CD4-positive, alpha-beta T cell treated with Interleukin-15 for 1 hour (primary cell): ENCODE measurements around the gene MARS2.
"Not testable (repeated sequence)": the region's sequence is repeated elsewhere in the genome, so short reads cannot be mapped to it uniquely, and the experiment has no call there.

Source experiments
- DNase-seq: peaks from one replicate; pipeline ENCODE4 v3.0.0-alpha.2; 2020

Gene MARS2

DNA sequence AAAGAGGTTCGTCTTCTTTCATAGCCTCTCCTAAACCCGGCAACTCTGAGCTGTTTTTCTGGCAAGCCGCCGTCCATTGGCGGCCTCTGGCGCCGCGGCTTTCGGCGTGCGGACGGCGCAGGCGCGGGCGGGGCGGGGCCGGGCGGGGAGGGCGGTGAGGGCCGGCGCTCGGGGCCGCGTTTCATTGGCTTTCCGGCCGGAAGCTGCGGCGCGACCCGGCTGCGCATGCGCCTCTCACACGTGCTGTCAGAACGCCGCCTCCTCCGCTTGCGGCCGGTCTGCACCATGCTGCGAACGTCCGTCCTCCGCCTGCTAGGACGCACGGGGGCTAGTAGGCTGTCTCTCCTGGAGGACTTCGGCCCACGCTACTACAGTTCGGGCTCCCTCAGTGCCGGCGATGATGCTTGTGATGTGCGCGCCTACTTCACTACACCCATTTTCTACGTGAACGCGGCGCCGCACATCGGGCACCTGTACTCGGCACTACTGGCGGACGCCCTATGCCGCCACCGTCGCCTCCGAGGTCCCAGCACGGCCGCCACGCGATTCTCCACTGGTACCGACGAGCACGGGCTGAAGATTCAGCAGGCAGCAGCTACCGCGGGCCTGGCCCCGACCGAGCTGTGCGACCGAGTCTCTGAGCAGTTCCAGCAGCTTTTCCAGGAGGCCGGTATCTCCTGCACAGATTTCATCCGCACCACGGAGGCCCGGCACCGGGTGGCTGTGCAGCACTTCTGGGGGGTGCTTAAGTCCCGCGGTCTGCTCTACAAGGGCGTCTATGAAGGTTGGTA is at the start of gene MARS2:
TSS of gene MARS2 (plus strand) at position 249 of the 791 bp plus-strand sequence. CDS start at position 286, 37 bp downstream.
- DNase-seq: peak; percentile 94

DNA sequence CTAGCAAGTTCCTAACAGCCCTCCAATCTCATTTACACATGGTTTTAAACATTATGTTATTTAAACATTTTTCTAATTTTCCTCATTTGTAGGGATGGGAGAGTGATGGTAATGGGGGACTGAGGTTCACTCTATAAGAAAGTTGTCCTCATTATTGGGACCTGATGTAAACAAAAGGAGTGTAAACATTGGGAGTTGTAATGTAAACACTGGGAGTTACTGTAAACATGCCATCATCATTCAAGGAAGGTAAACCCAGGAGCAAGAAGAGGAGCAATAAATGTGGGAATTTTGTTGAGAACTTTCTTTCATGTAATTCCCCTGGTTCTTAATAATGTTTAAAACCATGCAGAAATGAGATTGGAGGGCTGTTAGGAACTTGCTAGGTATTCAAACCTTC is 47.6 kb upstream of the MARS2 start:
- DNase-seq: no peak

DNA sequence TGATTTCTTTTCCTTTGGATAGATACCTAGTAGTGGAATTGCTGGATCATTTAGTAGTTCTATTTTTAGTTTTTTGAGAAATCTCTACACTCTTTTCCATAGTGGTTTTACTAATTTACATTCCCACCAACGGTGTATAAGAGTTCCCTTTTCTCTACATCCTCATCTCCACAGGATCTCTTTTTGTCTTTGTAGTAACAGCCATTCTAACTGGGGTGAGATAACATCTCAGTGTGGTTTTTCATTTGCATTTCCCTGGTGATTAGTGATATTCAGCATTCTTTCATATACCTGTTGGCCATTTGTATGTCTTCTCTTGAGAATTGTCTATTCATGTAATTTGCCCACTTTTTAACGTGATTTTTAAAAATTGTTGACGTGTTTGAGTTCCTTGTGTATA is 43.5 kb upstream of the MARS2 start:
- no peak for DNase-seq

DNA sequence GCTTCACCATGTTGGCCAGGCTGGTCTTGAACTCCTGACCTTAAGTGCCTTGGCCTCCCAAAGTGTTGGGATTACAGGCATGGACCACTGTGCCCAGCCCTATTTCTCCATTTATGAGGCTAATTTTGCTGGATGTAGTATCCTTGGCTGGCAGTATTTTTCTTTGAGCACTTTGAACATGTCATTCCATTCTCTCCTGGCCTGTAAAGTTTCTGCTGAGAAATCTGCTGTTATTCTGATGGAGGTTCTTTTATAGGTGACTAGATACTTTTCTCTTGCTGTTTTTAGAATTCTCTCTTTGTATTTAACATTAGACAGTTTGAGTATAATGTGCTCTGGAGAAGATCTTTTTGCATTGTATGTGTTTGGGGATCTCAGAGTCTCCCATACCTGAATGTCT is 38.9 kb upstream of the MARS2 start:
- no peak for DNase-seq

DNA sequence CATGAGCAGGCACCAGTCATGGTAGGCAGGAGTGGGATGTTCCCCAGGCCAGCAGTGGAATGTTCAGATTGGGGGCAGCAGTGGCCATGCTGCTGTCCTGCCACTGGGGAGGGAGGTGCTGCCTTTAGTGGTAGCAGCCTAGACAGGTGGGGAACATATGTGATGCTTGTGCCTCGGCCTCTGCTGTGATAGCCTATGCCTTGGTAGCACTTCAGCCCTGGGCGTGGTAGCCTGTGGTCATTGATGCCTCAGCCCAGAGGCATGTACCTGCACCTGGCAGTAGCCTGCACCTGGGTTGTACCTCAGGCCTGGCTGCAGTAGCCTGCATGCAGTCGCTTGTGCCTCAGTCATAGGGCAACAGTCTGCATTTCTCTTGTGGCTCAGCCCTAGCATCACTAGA is 36.9 kb upstream of the MARS2 start:
- no peak for DNase-seq

DNA sequence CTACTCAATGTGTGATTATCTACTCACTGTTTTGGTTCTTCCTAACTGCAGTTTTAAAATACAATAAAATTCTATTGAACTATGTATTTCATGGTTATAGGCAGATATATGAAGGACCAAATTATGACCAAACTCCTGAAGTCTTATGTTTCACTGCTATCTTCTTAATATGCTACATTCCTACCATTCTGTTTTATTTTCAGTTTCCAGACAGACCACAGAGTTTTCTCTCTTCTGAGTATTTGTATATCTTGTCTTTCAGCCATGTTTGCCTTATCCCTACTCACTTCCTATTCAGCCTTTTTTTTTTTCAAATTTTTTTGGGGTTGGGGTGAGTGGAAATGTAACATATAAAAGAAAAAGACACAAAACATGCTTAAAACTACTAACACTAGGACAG is 36.1 kb upstream of the MARS2 start:
- no peak for DNase-seq

DNA sequence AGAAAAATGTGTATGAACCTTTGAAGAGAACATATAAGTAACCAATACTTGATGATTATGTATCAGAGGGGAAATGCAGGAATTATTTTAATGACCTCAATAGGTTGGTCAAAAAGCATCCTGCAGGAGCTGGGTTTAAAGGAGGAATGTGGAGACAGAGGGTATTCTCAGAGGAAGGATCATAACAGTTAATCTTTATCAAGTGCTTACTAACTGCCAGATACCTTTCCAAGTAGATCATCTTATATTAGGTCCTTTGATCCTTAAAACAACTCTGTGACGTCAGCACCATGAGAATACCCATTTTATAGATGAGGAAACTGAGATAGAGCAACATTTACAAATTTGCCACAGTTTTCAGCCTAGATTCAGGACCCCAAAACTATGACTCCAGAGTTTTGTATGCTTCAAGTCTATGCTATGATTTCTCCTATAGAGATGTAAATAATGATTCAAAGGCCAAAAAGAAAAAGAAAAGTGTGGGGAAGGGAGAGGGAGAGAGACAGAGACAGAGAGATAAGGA is 32.7 kb upstream of the MARS2 start:
- no peak for DNase-seq

DNA sequence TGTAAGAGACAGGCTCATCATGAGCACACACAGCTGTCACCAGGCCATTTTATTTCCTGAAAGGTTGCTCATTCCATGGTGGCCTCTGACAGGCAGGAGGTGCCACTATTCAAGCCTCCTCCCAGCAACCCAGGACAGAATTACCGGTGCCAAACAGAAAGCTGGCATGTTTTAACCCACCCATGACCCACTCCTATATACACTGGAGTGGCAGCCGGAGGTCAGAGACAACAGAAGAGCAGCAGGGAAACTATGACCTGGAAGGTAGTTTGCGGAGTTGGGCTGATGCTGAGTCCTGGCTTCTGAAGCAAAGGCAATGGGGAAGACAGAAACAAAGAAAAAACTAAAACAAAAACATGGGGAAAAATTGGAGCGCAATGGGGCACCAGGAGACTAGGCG is 32.1 kb upstream of the MARS2 start:
- DNase-seq: no peak

DNA sequence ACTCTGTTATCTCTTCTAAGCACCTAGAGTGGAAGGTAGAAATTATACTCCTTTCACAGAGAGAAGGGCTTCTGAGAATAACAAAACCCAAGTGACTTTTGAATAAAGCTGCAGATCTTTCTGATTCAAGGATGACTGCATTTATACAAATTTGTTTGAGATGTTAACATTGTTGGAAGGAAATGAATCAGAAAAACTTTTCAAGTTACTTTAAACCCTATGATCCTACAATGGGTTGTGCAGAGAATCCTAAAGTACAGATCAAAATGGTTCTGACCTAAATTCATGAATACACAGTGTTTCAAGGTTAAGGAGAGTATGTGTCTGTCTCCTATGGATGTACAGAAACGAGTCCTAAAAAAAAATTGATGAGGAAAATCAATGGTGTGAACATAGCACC is 31.6 kb upstream of the MARS2 start:
- DNase-seq: no peak

DNA sequence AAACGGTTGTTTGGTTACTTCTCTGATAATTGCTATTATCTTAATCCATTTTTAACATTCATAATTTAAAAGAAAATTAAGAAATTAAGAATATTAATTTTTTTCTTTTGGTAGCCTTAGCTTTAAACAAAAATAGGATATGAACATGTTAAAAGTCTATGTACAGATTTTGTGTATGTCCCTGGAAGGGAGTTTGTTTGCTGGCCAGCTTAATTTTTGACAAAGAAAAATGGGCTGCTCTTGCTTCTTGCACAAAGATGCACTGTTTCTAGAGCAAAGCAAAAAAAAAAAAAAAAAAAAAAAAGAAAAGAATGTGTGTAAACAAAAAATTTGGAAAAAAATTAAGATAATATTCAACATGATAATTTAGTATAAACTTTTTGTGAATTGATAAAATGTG is 31.1 kb upstream of the MARS2 start:
- no peak for DNase-seq

DNA sequence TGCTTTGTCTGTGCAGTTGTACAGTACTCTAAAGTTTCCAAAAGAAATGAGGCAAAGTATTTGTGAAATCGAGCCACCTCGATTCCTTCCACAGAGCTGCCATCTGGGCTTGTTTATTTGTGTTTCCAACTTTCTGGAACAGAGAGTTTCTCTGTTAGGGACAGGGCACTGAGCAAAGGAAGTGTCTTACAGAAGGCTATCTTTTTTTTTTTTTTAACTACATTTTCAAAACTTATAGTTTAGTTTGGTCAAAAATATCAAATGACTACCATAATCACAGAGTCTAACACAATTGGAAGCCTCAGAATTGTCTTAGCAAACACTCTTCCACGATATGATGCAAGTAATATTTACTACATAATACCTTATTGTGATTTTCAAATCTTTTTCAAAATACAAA is 30.6 kb upstream of the MARS2 start:
- no peak for DNase-seq

DNA sequence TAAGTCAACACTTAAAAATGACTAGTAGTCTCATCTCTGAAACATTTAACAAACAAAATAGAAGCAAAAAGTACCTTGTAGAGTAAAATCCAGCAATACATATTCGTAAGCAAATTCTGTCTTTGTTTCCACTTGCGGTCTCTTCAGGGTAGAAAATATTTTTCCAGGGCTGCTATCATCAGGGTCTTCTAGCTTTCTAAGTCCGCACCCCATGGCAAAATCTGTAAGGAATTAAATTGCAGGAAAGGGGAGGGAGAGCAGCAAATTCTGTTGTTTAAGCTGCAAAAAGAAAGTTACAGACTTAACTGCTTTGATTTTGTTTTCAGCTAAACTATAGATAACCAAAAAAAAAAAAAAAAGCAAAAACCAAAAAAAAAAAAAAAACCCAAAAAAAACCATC is 29.9 kb upstream of the MARS2 start, which contains the start of gene RFTN2:
TSS of gene RFTN2 (minus strand) at position 342 of the 400 bp plus-strand sequence. CDS start at position 213, 129 bp downstream.
- DNase-seq: no peak

DNA sequence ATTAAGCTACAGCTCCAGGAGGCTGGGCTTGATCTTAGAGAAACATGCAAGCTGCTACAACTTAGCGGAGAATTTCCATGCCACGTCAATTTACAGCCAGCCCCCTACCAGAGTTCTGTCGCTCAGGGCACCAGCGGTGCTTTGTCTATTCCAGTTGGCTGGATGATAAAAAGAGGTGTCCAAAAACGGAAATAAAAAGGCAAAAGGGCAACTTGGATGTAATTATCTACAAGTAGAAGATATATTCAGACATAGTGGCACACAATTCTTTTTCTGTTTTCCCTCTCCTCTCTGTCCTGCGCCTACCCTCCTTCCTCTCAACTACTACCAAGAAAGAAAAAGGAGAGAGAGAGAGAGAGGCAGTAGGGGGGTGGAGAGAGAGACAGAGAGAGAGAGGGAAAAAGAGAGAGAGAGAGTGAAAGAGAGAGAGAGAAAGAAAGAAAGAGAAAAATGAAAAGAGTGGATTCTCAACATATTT is 29.4 kb upstream of the MARS2 start:
- no peak for DNase-seq

DNA sequence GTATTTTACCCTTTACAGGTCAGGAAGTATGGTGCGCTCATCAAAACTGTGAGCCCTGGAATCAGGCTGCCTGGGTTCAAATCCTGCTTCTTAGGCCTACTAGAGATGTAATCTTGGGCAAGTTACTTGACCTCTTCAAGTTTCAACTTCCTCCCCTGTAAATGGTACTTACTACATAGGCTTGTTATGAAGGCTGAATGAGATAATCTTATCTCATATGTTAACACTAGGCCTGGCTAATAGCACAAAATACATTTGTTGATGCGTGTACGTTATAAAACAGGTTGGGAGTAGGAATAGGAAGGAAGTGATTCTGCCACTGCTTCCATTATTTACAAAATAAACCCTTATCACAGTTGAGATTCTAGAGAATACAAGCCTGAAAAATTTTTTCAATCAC is 28.1 kb upstream of the MARS2 start:
- DNase-seq: no peak

DNA sequence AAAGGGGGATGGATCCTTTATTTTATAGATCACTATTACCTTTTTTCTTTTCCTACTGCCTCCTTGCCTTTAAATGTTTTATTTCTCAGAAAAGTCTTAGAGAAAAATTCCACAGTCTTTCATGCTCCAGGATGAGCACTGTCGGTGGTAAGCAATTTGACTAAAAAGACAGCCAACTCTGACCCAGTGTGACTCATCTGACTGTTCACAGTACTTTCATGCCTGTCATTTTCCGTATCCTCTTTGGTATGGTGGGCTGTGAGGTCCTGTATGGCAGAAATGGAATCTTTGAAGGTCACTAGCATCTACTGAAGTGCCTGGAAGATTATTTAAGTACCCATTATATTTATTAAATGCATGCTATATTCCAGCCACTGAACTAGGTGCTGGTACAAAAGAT is 27.7 kb upstream of the MARS2 start:
- DNase-seq: no peak

DNA sequence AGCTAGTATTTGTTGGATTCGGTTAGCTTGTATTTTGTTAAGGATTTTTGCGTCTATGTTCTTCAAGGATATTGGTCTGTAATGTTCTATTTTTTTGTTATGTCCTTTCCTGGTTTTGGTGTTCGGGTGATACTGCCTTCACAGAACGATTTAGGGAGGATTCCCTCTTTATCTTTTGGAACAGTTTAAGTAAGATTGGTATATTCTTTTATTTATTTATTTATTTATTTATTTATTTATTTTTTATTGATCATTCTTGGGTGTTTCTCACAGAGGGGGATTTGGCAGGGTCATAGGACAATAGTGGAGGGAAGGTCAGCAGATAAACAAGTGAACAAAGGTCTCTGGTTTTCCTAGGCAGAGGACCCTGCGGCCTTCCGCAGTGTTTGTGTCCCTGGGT is 10.0 kb upstream of the MARS2 start:
- not testable (repeated sequence) for DNase-seq

DNA sequence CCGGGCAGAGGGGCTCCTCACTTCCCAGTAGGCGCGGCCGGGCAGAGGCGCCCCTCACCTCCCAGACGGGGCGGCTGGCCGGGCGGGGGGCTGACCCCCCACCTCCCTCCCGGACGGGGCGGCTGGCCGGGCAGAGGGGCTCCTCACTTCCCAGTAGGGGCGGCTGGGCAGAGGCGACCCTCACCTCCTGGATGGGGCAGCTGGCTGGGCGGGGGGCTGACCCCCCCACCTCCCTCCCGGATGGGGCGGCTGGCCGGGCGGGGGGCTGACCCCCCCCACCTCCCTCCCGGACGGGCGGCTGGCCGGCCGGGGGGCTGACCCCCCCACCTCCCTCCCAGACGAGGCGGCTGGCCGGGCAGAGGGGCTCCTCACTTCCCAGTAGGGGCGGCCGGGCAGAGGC is 9.2 kb upstream of the MARS2 start:
- not testable (repeated sequence) for DNase-seq

DNA sequence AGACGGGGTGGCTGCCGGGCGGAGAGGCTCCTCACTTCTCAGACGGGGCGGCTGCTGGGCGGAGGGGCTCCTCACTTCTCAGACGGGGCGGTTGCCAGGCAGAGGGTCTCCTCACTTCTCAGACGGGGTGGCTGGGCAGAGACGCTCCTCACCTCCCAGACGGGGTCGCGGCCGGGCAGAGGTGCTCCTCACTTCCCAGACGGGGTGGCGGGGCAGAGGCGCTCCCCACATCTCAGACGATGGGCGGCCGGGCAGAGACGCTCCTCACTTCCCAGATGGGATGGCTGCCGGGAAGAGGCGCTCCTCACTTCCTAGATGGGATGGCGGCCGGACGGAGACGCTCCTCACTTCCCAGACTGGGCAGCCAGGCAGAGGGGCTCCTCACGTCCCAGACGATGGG is 8.6 kb upstream of the MARS2 start:
- not testable (repeated sequence) for DNase-seq

DNA sequence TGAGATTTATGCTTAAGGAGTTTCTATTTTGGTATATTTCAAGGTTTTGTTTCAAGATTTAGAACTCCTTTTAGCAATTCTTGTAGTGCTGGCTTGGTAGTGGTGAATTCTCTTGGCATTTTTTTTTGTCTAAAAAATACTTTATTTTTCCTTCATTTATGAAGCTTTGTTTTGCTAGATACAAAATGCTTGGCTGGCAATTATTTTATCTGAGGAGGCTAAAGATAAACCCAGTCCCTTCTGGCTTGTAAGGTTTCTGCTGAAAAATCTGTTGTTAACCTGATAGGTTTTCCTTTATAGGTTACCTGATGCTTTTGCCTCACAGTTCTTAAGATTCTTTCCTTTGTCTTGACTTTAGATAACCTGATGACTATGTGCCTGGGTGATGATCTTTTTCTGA is 5.4 kb upstream of the MARS2 start:
- not testable (repeated sequence) for DNase-seq

DNA sequence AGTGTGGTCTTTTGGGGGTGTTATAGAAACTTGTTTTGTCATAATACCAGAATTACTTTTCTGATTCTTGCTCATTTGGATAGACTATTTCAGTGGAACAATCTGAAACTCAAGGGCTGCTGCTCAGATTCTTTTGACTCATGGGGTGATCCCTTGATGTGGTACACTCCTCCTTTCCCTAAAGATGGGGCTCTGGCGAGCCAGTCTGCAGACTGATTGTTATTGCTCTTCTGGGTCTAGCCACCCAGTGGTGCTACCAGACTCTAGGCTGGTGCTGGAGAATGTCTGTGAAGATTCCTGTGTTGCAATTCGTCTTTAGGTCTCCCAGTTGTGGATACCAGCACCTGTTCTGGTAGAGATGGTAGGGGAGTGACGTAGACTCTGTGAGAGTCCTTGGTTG is 4.2 kb upstream of the MARS2 start:
- no peak for DNase-seq

DNA sequence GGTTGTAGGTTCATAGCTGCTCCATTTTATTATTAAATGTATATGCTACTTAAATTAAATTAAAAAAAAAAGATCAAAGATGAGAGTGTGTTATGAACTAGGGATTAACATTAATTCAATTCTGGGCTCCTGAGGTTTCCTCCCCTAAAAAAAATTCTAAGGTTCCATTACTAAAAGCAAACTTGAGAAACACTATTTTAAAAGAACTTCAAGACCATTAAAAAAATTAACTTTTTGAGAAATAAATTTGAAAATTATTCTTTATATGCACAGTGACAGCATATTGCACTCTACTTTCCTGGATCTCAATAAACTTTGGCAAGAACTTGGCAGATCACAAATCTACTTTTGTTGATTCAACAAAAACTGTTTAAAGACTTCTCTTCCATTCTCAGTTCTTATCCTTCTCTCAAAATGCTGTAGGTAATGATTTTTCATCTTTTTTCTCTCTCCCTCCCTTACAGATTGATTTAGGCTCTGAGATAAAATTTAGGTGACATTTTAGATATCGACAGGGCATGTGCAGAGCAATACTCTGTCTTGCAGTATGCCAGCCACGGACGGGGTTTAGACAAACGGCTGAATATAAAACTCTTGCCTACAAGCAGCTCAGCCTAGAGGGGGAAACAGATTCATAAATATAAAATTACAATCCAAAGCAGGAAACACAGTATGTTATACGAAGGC is 592 bp upstream of the MARS2 start:
- no peak for DNase-seq

DNA sequence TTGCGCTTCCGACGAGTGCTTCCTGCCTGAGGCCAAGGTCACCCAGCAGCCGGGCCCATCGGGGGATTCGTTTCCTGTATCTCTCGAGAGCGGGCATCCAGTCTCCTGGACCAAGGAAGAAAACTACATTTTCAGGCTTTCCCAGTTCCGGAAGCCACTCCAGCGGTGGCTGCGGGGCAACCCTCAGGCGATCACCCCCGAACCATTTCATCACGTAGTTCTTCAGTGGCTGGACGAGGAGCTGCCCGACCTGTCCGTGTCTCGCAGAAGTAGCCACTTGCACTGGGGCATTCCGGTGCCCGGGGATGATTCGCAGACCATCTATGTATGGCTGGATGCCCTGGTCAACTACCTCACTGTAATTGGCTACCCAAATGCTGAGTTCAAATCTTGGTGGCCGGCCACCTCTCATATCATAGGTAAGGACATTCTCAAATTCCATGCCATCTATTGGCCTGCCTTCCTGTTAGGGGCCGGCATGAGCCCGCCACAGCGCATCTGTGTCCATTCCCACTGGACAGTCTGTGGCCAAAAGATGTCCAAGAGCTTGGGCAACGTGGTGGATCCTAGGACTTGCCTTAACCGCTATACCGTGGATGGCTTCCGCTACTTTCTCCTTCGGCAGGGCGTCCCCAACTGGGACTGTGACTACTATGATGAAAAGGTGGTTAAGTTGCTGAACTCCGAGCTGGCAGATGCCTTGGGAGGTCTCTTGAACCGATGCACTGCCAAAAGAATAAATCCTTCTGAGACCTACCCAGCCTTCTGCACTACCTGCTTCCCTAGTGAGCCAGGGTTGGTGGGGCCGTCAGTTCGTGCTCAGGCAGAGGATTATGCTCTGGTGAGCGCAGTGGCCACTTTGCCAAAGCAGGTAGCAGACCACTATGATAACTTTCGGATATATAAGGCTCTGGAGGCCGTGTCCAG is 1.0 kb downstream of the MARS2 start:
- no peak for DNase-seq

DNA sequence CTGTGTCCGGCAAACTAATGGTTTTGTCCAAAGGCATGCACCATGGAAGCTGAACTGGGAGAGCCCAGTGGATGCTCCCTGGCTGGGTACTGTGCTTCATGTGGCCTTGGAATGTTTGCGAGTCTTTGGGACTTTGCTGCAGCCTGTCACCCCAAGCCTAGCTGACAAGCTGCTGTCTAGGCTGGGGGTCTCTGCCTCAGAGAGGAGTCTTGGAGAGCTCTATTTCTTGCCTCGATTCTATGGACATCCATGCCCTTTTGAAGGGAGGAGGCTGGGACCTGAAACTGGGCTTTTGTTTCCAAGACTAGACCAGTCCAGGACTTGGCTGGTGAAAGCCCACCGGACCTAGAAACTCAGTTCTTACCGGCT is 1.7 kb downstream of the MARS2 start:
- no peak for DNase-seq
